ENCODE measurements around the gene DNASE2B. TPM values are rescaled to one million over a fixed set of nuclear protein-coding genes. Genes with fewer than 3 reads are reported as not detected.

Gene DNASE2B
- total and polyA plus RNA-seq, 2 donors (not counting 3 experiments of a cell fraction or from before 2014, with no cell fraction given) = not detected

DNA sequence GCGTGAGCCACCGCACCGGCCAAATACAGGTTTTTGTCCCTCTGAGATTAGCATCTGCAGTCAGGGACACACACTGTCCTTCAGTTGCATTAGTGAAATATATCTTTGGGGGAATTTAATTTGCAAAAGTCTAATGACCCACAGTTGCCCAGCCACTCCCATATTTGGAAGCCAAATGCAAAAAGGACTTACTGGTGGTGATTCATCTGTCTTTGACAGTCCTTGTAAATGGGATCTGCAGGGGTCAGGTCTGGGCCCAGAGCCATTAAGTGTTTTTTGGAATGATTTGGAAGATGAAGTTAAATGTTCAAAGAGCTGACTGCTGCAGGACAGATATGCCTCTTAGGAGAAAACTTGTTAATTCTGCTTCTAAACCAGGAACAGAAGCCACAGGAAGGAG is 44.6 kb upstream of the DNASE2B start:
- BruUV-seq (replicated peaks) = no TSS peak
- H3K79me2 ChIP-seq (ENCODE audit: control insufficient read depth, insufficient read depth, low read length) = no peaks in the 10 kb centered on the region
- H2AFZ ChIP-seq (ENCODE audit: low read depth, low read length) = no peak overlapping the region
- no peaks in the 10 kb centered on the region for H3K9me1 ChIP-seq (replicated peaks; ENCODE audit: control insufficient read depth, extremely low read depth, insufficient read depth, low read length)
- no peaks in the 10 kb centered on the region for H3K9me3 ChIP-seq (replicated peaks; ENCODE audit: control insufficient read depth, insufficient read depth, low read length)
- H3K27me3 ChIP-seq (ENCODE audit: control insufficient read depth in 2 of 2, insufficient read depth in 2 of 2, low read length in 2 of 2) = no peaks in the 10 kb centered on the region
- POLR2A ChIA-PET = no interaction called here
- no peak overlapping the region for H3K9ac ChIP-seq (replicated peaks; ENCODE audit: extremely low read depth, insufficient read depth, low read length)
- DNase-seq (ENCODE audit: low read depth, low spot score) (no peak), FAIRE-seq (no peak)
- TF ChIP-seq POLR2AphosphoS5 (IDR thresholded peaks at IDR 0.05; ENCODE audit: insufficient read depth, low read depth, low read length) = no peak
- no peak for TF ChIP-seq MYC (IDR thresholded peaks at IDR 0.05; ENCODE audit: low read depth, low read length)
- H3K27ac ChIP-seq (ENCODE audit: insufficient read depth, low read depth, low read length) = no peak overlapping the region
- CTCF ChIA-PET = no interaction called here
- intact Hi-C loops (cut with micrococcal nuclease) (no loop called here), dilution Hi-C loops (cut with MboI; ENCODE audit: extremely low pct_ligation_motif_present, low sequenced_read_pairs) (no loop called here)
- H3K4me1 ChIP-seq (ENCODE audit: control insufficient read depth, extremely low read depth, insufficient read depth, low read length) = no peaks in the 10 kb centered on the region
- no peaks in the 10 kb centered on the region for H4K20me1 ChIP-seq (replicated peaks; ENCODE audit: control insufficient read depth, extremely low read depth, insufficient read depth, low read length)
- H3K4me3 ChIP-seq (replicated peaks in 1 of 3; ENCODE audit: insufficient read depth in 1 of 3, low read depth in 1 of 3, low read length in 3 of 3) = no peak overlapping the region
- H3K36me3 ChIP-seq (ENCODE audit: control insufficient read depth in 2 of 2, extremely low read depth in 1 of 2, insufficient read depth in 2 of 2, low read length in 2 of 2) = no peaks in the 10 kb centered on the region
- no peak overlapping the region for H3K4me2 ChIP-seq (ENCODE audit: insufficient read depth, low read length)

DNA sequence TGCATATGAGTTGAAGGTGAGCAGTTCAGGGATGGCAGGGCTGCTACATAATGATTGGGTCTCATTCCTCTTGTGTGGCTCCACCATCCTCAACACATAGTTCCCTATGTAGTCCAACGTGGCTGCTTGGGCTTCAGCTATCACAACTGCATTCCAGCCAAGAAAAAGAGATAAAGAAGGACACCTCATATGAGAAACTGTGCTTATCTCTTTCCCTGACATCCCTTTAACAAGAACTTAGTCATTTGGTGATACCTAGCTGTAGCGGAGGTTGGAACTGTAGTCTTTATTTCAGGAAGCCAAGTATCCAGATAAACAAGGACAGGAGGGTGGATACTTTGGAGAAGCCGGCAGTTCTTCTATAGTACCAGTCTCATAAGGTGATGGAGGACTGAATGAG is 42.7 kb upstream of the DNASE2B start:
- H3K9ac ChIP-seq (replicated peaks; ENCODE audit: extremely low read depth, insufficient read depth, low read length) = no peak overlapping the region
- H3K9me3 ChIP-seq (replicated peaks; ENCODE audit: control insufficient read depth, insufficient read depth, low read length) = no peaks in the 10 kb centered on the region
- no peaks in the 10 kb centered on the region for H3K79me2 ChIP-seq (ENCODE audit: control insufficient read depth, insufficient read depth, low read length)
- no peak overlapping the region for H3K27ac ChIP-seq (ENCODE audit: insufficient read depth, low read depth, low read length)
- no peak overlapping the region for H3K4me3 ChIP-seq (replicated peaks in 1 of 3; ENCODE audit: insufficient read depth in 1 of 3, low read depth in 1 of 3, low read length in 3 of 3)
- no peaks in the 10 kb centered on the region for H3K36me3 ChIP-seq (ENCODE audit: control insufficient read depth in 2 of 2, extremely low read depth in 1 of 2, insufficient read depth in 2 of 2, low read length in 2 of 2)
- no peaks in the 10 kb centered on the region for H3K9me1 ChIP-seq (replicated peaks; ENCODE audit: control insufficient read depth, extremely low read depth, insufficient read depth, low read length)
- intact Hi-C loops (cut with micrococcal nuclease) (no loop called here), dilution Hi-C loops (cut with MboI; ENCODE audit: extremely low pct_ligation_motif_present, low sequenced_read_pairs) (no loop called here)
- no peaks in the 10 kb centered on the region for H4K20me1 ChIP-seq (replicated peaks; ENCODE audit: control insufficient read depth, extremely low read depth, insufficient read depth, low read length)
- no peak for DNase-seq (ENCODE audit: low read depth, low spot score)
- FAIRE-seq = no peak
- no peak for TF ChIP-seq GATA2 (IDR thresholded peaks at IDR 0.05; ENCODE audit: insufficient read depth, insufficient read length, low read depth, low read length)
- TF ChIP-seq MYC (IDR thresholded peaks at IDR 0.05; ENCODE audit: low read depth, low read length) = no peak
- no peak for TF ChIP-seq POLR2AphosphoS5 (IDR thresholded peaks at IDR 0.05; ENCODE audit: insufficient read depth, low read depth, low read length)
- TF ChIP-seq POLR2A (IDR thresholded peaks at IDR 0.05; ENCODE audit: low read depth, low read length) = no peak
- TF ChIP-seq, protein P1, sequence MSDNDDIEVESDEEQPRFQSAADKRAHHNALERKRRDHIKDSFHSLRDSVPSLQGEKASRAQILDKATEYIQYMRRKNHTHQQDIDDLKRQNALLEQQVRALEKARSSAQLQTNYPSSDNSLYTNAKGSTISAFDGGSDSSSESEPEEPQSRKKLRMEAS (IDR thresholded peaks at IDR 0.05; ENCODE audit: insufficient read depth, insufficient read length) = no peak
- TF ChIP-seq, protein P2, sequence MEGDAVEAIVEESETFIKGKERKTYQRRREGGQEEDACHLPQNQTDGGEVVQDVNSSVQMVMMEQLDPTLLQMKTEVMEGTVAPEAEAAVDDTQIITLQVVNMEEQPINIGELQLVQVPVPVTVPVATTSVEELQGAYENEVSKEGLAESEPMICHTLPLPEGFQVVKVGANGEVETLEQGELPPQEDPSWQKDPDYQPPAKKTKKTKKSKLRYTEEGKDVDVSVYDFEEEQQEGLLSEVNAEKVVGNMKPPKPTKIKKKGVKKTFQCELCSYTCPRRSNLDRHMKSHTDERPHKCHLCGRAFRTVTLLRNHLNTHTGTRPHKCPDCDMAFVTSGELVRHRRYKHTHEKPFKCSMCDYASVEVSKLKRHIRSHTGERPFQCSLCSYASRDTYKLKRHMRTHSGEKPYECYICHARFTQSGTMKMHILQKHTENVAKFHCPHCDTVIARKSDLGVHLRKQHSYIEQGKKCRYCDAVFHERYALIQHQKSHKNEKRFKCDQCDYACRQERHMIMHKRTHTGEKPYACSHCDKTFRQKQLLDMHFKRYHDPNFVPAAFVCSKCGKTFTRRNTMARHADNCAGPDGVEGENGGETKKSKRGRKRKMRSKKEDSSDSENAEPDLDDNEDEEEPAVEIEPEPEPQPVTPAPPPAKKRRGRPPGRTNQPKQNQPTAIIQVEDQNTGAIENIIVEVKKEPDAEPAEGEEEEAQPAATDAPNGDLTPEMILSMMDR (IDR thresholded peaks at IDR 0.05; ENCODE audit: extremely low read depth in 1 of 2, insufficient read depth in 1 of 2, low read depth in 1 of 2, low read length in 2 of 2) = no peak
- TF ChIP-seq FOS (IDR thresholded peaks at IDR 0.05; ENCODE audit: borderline replicate concordance, insufficient read depth, low read length) = no peak
- no peak for TF ChIP-seq JUN (IDR thresholded peaks at IDR 0.05; ENCODE audit: borderline replicate concordance, insufficient read depth, insufficient read length, low read depth)
- no peak for TF ChIP-seq EZH2 (IDR thresholded peaks at IDR 0.05; ENCODE audit: borderline replicate concordance, low read depth, low read length, severe bottlenecking)
- no peaks in the 10 kb centered on the region for H3K4me1 ChIP-seq (ENCODE audit: control insufficient read depth, extremely low read depth, insufficient read depth, low read length)
- no TSS peak for BruUV-seq (replicated peaks)
- ChIA-PET POLR2A (no interaction called here), CTCF (interaction anchor here (0.7 to 1.3 kb wide), 3 partner anchors 52 to 369 kb away, joined by 3 read pairs; no protein-coding TSS in a partner anchor)
- no peaks in the 10 kb centered on the region for H3K27me3 ChIP-seq (ENCODE audit: control insufficient read depth in 2 of 2, insufficient read depth in 2 of 2, low read length in 2 of 2)
- no peak overlapping the region for H2AFZ ChIP-seq (ENCODE audit: low read depth, low read length)
- no peak overlapping the region for H3K4me2 ChIP-seq (ENCODE audit: insufficient read depth, low read length)
